ENCODE data around the gene SLIT1.

DNA sequence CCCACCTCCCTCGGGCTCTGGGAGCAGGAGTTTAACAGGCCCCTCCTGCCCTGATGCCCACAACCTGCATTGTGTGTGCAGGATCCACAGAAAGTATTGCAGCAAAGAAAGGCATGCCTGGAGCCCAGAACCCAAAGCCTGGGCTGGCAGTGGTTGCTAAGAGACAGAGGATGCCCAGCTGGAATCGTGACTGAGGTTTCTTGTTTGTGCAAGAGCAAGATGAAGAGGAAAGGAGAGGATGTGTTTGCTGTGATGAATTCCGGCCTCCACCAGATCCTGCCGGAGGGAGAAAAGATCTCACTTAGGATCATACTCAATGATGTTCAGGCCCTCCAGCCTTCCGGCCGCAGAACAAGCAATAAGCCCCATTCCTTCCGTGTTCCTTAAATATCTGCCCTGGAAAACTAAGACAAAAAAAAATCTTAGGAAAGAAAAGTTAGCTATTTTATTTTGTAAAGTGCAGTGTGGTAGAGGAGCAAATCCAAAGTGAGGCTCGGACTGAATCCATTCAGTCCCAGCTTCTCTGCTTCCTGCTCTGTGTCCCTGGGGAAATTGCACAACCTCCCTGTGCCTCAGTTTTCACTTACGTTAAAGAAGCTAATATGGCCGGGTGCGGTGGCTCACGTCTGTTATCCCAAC lies 57.1 kb downstream of the SLIT1 start:
- no peak for TF ChIP-seq POLR2A (IDR thresholded peaks at IDR 0.05)
- TF ChIP-seq, protein P1, sequence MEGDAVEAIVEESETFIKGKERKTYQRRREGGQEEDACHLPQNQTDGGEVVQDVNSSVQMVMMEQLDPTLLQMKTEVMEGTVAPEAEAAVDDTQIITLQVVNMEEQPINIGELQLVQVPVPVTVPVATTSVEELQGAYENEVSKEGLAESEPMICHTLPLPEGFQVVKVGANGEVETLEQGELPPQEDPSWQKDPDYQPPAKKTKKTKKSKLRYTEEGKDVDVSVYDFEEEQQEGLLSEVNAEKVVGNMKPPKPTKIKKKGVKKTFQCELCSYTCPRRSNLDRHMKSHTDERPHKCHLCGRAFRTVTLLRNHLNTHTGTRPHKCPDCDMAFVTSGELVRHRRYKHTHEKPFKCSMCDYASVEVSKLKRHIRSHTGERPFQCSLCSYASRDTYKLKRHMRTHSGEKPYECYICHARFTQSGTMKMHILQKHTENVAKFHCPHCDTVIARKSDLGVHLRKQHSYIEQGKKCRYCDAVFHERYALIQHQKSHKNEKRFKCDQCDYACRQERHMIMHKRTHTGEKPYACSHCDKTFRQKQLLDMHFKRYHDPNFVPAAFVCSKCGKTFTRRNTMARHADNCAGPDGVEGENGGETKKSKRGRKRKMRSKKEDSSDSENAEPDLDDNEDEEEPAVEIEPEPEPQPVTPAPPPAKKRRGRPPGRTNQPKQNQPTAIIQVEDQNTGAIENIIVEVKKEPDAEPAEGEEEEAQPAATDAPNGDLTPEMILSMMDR (IDR thresholded peaks at IDR 0.05) = no peak

All from lower leg skin (tissue), 3 donors.